HUES6 (cell line): ENCODE measurements around the gene PPARG.
"Not testable (repeated sequence)": the region's sequence is repeated elsewhere in the genome, so short reads cannot be mapped to it uniquely, and the experiment has no call there.

Experiments used
- H3K27ac ChIP-seq: 2 replicates; pipeline ENCODE4 v1.7.0; 2013; ENCODE audit warnings: low read depth, mild to moderate bottlenecking, low read length, inconsistent platforms
- H3K27me3 ChIP-seq: 2 replicates; pipeline ENCODE4 v1.6.1; 2013; ENCODE audit warnings: low read length; ENCODE audit not compliant: control insufficient read depth, insufficient read depth
- H3K36me3 ChIP-seq: 2 replicates; pipeline ENCODE4 v1.6.1; 2013; ENCODE audit warnings: low read length; ENCODE audit not compliant: control insufficient read depth, insufficient read depth
- H3K4me1 ChIP-seq: 2 replicates; pipeline ENCODE4 v1.6.1; 2013; ENCODE audit warnings: low read length; ENCODE audit not compliant: control insufficient read depth, insufficient read depth
- H3K4me3 ChIP-seq: 2 replicates; pipeline ENCODE4 v1.5.1; 2013; ENCODE audit warnings: low read depth, low read length
- H3K9ac ChIP-seq: one replicate; pipeline ENCODE4 v1.6.1; 2013; ENCODE audit warnings: mild to moderate bottlenecking, low read length
- H3K9me3 ChIP-seq: 2 replicates; pipeline ENCODE4 v1.6.1; 2013; ENCODE audit warnings: low read depth, low read length; ENCODE audit not compliant: control insufficient read depth, insufficient read depth

Gene PPARG

GRCh38 chr3:12456441-12456840, 167.6 kb downstream of the PPARG start:
- Histone ChIP-seq H3K4me1 (no peaks in the 10 kb centered on the region), H3K4me3 (no peak overlapping the region), H3K36me3 (no peaks in the 10 kb centered on the region), H3K27ac (no peak overlapping the region), H3K9ac (no peak overlapping the region), H3K27me3 (no peaks in the 10 kb centered on the region), H3K9me3 (no peaks in the 10 kb centered on the region)

DNA sequence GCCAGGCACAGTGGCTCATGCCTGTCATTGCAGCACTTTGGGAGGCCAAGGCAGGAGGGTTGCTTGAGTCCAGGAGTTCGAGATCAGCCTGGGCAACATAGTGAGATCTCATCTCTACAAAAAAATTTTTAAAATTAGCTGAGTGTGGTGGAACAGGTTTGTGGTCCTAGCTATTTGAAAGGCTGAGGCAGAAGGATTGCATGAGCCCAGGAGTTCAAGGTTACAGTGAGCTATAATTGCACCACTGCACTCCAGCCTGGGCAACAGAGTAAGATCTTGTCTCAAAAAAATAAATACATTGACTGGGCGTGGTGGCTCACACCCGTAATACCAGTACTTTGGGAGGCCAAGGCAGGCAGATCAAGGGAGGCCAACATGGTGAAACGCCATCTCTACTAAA, 168.5 kb downstream of the PPARG start:
- not testable (repeated sequence) for H3K9ac ChIP-seq, H3K4me1 ChIP-seq, H3K9me3 ChIP-seq, H3K27ac ChIP-seq, H3K27me3 ChIP-seq, H3K36me3 ChIP-seq, H3K4me3 ChIP-seq

DNA sequence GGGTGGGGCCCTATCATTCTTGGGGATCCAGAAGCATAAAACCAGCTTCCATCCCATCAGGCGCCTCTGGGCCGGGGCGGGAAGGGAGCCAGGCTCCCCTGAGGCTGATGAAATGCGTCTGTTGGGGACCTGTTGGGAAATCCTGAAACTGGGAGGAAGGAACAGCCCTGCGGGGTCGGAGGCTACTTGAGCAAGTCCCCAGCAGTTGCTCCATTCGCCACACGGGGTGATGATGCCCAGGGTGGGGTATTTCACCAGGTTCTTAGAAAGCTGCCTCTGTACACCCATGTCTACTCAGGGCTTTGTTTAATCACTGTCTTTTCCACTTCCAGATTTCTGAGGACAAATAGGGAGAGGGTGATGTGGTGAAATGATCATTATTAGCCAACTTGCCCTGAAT, 170.0 kb downstream of the PPARG start:
- H3K27ac ChIP-seq = no peak overlapping the region
- H3K36me3 ChIP-seq = no peaks in the 10 kb centered on the region
- no peaks in the 10 kb centered on the region for H3K4me1 ChIP-seq
- H3K4me3 ChIP-seq = no peak overlapping the region
- H3K9ac ChIP-seq = no peak overlapping the region
- H3K9me3 ChIP-seq = no peaks in the 10 kb centered on the region
- H3K27me3 ChIP-seq = no peaks in the 10 kb centered on the region

- no peaks in the 10 kb centered on the region for H3K36me3 ChIP-seq
- no peaks in the 10 kb centered on the region for H3K9me3 ChIP-seq
- H3K27ac ChIP-seq = no peak overlapping the region
- H3K9ac ChIP-seq = no peak overlapping the region
- no peaks in the 10 kb centered on the region for H3K27me3 ChIP-seq
- no peak overlapping the region for H3K4me3 ChIP-seq
- no peaks in the 10 kb centered on the region for H3K4me1 ChIP-seq
Observed at GRCh38 chr3:12460127-12460526, 171.3 kb downstream of the PPARG start.

DNA sequence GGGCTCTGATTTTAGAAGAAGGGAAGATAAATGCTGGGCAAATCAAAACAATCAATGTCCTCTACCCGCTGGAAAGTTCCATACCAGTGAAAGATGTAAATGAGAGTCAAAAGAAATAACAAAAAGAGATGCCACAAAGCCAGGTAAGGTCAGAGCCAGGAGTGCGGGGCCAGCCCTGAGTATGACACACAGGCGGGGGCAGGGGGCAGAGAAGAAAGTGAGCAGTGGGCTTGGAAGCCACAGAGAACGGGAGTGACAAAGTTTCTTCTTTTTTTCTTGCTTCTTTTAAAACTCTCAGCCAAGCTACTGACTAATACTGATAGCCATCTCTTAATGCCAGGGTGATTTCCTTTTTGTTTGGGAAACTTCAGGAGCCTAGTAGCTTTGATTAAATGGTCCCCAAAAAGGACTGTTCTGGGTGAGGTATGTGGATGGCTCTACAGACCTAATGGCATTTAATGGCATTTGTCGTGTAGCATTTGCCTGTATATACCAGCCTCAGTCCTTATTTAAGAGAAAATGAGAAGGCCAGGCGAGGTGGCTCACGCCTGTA, 172.3 kb downstream of the PPARG start:
- no peaks in the 10 kb centered on the region for H3K36me3 ChIP-seq
- no peak overlapping the region for H3K4me3 ChIP-seq
- no peak overlapping the region for H3K27ac ChIP-seq
- H3K9ac ChIP-seq = no peak overlapping the region
- H3K4me1 ChIP-seq = no peaks in the 10 kb centered on the region
- H3K27me3 ChIP-seq = no peaks in the 10 kb centered on the region
- H3K9me3 ChIP-seq = no peaks in the 10 kb centered on the region

GRCh38 chr3:12462159-12462947, 173.5 kb downstream of the PPARG start:
- no peak overlapping the region for H3K4me3 ChIP-seq
- no peaks in the 10 kb centered on the region for H3K4me1 ChIP-seq
- H3K9me3 ChIP-seq = no peaks in the 10 kb centered on the region
- no peak overlapping the region for H3K9ac ChIP-seq
- H3K27ac ChIP-seq = no peak overlapping the region
- H3K27me3 ChIP-seq = no peaks in the 10 kb centered on the region
- H3K36me3 ChIP-seq = no peaks in the 10 kb centered on the region

DNA sequence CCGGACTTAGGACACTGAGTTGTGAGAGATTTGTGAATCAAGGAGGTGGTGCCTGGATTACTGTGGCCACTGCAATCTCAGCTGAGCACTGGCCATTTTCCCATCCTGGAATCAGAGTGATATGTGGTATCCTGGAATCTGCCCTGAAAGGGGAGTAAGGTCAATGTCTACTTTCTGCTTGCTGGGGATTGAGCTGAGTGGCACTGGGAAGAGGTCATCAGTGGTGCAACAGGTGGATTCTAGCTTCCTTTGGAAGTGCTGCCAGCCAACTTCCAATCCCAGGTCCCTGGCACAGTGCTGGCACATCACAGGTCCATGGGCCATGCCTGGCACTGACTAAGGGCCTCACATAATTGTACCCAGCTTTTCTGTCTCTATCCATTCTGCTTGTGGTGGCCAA, 174.8 kb downstream of the PPARG start:
- no peak overlapping the region for H3K9ac ChIP-seq
- no peaks in the 10 kb centered on the region for H3K9me3 ChIP-seq
- no peak overlapping the region for H3K4me3 ChIP-seq
- no peaks in the 10 kb centered on the region for H3K27me3 ChIP-seq
- H3K36me3 ChIP-seq = no peaks in the 10 kb centered on the region
- no peak overlapping the region for H3K27ac ChIP-seq
- no peaks in the 10 kb centered on the region for H3K4me1 ChIP-seq

DNA sequence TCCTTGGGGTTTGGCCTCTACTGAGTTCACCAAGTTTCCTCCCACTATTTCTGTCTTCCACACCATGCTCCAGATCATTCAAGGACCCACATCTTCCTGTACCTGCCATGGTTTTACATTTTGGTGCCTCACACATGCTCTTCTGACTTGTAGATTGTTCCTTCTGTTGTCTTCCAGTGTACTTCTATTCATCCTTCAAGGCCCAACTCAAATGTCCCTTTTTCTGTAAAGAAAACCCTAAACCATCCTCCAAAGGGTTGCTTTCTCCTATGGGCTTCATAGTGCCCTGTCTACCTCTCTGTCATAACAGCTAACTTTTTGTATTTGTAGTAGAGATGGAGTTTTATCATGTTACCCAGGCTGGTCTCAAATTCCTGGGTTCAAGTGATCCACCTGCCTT, 175.3 kb downstream of the PPARG start:
- Histone ChIP-seq H3K9me3 (no peaks in the 10 kb centered on the region), H3K4me1 (no peaks in the 10 kb centered on the region), H3K27ac (no peak overlapping the region), H3K27me3 (no peaks in the 10 kb centered on the region), H3K4me3 (no peak overlapping the region), H3K9ac (no peak overlapping the region), H3K36me3 (no peaks in the 10 kb centered on the region)

- Histone ChIP-seq H3K27me3 (no peaks in the 10 kb centered on the region), H3K27ac (no peak overlapping the region), H3K9ac (no peak overlapping the region), H3K9me3 (no peaks in the 10 kb centered on the region), H3K4me3 (no peak overlapping the region), H3K36me3 (no peaks in the 10 kb centered on the region), H3K4me1 (no peaks in the 10 kb centered on the region)
Observed at GRCh38 chr3:12465151-12465835, 176.4 kb downstream of the PPARG start.

- Histone ChIP-seq H3K9ac (no peak overlapping the region), H3K9me3 (no peaks in the 10 kb centered on the region), H3K27ac (no peak overlapping the region)
Observed at GRCh38 chr3:12465836-12466225, 177.0 kb downstream of the PPARG start.

DNA sequence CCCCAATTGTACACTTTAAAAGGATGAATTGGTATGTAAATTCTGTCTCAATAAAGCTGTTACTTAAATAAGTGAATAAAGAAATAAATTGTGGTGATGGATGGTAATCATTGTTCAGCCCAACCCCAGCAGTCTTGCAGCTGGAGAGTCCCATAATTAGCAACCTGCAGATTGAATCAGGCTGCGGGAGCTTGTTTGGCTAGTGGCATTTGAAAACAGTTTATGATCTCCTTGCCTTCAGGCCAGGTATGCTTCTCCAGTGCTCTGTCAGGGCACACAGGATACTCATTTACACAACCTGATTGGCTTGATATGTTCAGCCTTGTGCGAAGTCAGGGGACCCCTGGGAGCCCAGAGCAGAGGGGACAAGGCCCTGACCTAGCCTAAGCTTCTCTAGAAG, 178.9 kb downstream of the PPARG start:
- no peaks in the 10 kb centered on the region for H3K9me3 ChIP-seq
- H3K27me3 ChIP-seq = no peaks in the 10 kb centered on the region
- no peaks in the 10 kb centered on the region for H3K36me3 ChIP-seq
- no peak overlapping the region for H3K27ac ChIP-seq
- no peak overlapping the region for H3K4me3 ChIP-seq
- no peak overlapping the region for H3K9ac ChIP-seq
- H3K4me1 ChIP-seq = peaks cover 10% of the 10 kb centered on the region; the same call in 1 of the 2 replicates

More at GRCh38 chr3:12465836-12466225, 177.0 kb downstream of the PPARG start:
- no peaks in the 10 kb centered on the region for H3K36me3 ChIP-seq
- no peaks in the 10 kb centered on the region for H3K4me1 ChIP-seq
- no peaks in the 10 kb centered on the region for H3K27me3 ChIP-seq
- H3K4me3 ChIP-seq = no peak overlapping the region
